Trophoblast cell (in vitro differentiated cells and primary cell): Measurements from ENCODE around the gene PTH1R.
A peak's percentile ranks its signal among the peaks of the same experiment; 100 is the strongest.

Experiments
- DNase-seq, 2 donors: peaks; one replicate each; pipeline ENCODE4 v3.0.0-alpha.2; 2016
- H2AFZ ChIP-seq: 2 replicates; pipeline ENCODE4 v1.6.1; 2013; ENCODE audit warnings: low read length, moderate library complexity, mild to moderate bottlenecking; ENCODE audit not compliant: insufficient read depth, poor library complexity
- H2AK5ac ChIP-seq: 2 replicates; pipeline ENCODE4 v1.6.1; 2013; ENCODE audit warnings: mild to moderate bottlenecking, low read length
- H2BK120ac ChIP-seq: 2 replicates; pipeline ENCODE4 v1.6.1; 2013; ENCODE audit warnings: low read length, mild to moderate bottlenecking, moderate library complexity; ENCODE audit not compliant: insufficient read depth, poor library complexity
- H2BK12ac ChIP-seq: 2 replicates; pipeline ENCODE4 v1.6.1; 2013; ENCODE audit warnings: mild to moderate bottlenecking, low read length, moderate library complexity
- H2BK5ac ChIP-seq: 2 replicates; pipeline ENCODE4 v1.6.1; 2013; ENCODE audit warnings: low read length, low read depth, moderate library complexity, mild to moderate bottlenecking; ENCODE audit not compliant: poor library complexity
- H3K14ac ChIP-seq: 2 replicates; pipeline ENCODE4 v1.6.1; 2013; ENCODE audit warnings: mild to moderate bottlenecking, low read length
- H3K18ac ChIP-seq: 2 replicates; pipeline ENCODE4 v1.6.1; 2013; ENCODE audit warnings: mild to moderate bottlenecking, low read length
- H3K23ac ChIP-seq: 2 replicates; pipeline ENCODE4 v1.6.1; 2013; ENCODE audit warnings: low read length
- H3K27ac ChIP-seq: 2 replicates; pipeline ENCODE4 v1.5.1; 2013; ENCODE audit warnings: low read depth, mild to moderate bottlenecking, inconsistent platforms, low read length, moderate library complexity
- H3K27me3 ChIP-seq: 2 replicates; pipeline ENCODE4 v1.6.1; 2013; ENCODE audit warnings: inconsistent platforms, mild to moderate bottlenecking, low read length, moderate library complexity; ENCODE audit not compliant: insufficient read depth
- H3K36me3 ChIP-seq, 2 experiments: 1 replicate in 1 of 2; 2 replicates in 1 of 2; pipeline ENCODE4 v1.6.1; 2013; ENCODE audit warnings: low read length in 2 of 2, mild to moderate bottlenecking in 2 of 2, moderate library complexity in 1 of 2; ENCODE audit not compliant: insufficient read depth in 2 of 2, control insufficient read depth in 1 of 2
- H3K4ac ChIP-seq: 2 replicates; pipeline ENCODE4 v1.6.1; 2013; ENCODE audit warnings: low read depth, mild to moderate bottlenecking, low read length, moderate library complexity
- H3K4me1 ChIP-seq, 2 experiments: 1 replicate in 1 of 2; 2 replicates in 1 of 2; pipeline ENCODE4 v1.6.1; 2013; ENCODE audit warnings: low read length in 2 of 2, mild to moderate bottlenecking in 2 of 2, moderate library complexity in 1 of 2; ENCODE audit not compliant: insufficient read depth in 2 of 2, control insufficient read depth in 1 of 2
- H3K4me2 ChIP-seq: 2 replicates; pipeline ENCODE4 v1.6.1; 2013; ENCODE audit warnings: inconsistent platforms, mild to moderate bottlenecking, low read length, moderate library complexity
- H3K4me3 ChIP-seq: 2 replicates; pipeline ENCODE4 v1.5.1; 2013; ENCODE audit warnings: mild to moderate bottlenecking, low read depth, low read length, inconsistent platforms
- H3K79me1 ChIP-seq: one replicate; pipeline ENCODE4 v1.6.1; 2013; ENCODE audit warnings: low read length
- H3K79me2 ChIP-seq: 2 replicates; pipeline ENCODE4 v1.6.1; 2013; ENCODE audit warnings: low read length, mild to moderate bottlenecking; ENCODE audit not compliant: control insufficient read depth, insufficient read depth, poor library complexity
- H3K9ac ChIP-seq: 2 replicates; pipeline ENCODE4 v1.6.1; 2013; ENCODE audit warnings: mild to moderate bottlenecking, low read length
- H3K9me3 ChIP-seq: 2 replicates; pipeline ENCODE4 v1.6.1; 2013; ENCODE audit warnings: low read depth, mild to moderate bottlenecking, control low read depth, inconsistent platforms, low read length; ENCODE audit not compliant: insufficient read depth
- H4K12ac ChIP-seq: 2 replicates; pipeline ENCODE4 v1.6.1; 2013; ENCODE audit warnings: low read depth, mild to moderate bottlenecking, low read length, moderate library complexity
- H4K8ac ChIP-seq: 2 replicates; pipeline ENCODE4 v1.6.1; 2013; ENCODE audit warnings: low read depth, mild to moderate bottlenecking, low read length, moderate library complexity
- H4K91ac ChIP-seq: one replicate; pipeline ENCODE4 v1.6.1; 2013; ENCODE audit warnings: low read depth, mild to moderate bottlenecking, low read length, moderate library complexity
- WGBS: extraction: QIAGEN DNeasy Blood & Tissue Kit; methylation state at CpG from one replicate; pipeline ENCODE4 v1.1.7; 2013; ENCODE audit warnings: missing lambda C conversion rate; ENCODE audit not compliant: insufficient read length, insufficient coverage; ENCODE audit errors: extremely low coverage; 5-methylcytosine and 5-hydroxymethylcytosine counted together

The PTH1R gene

DNA sequence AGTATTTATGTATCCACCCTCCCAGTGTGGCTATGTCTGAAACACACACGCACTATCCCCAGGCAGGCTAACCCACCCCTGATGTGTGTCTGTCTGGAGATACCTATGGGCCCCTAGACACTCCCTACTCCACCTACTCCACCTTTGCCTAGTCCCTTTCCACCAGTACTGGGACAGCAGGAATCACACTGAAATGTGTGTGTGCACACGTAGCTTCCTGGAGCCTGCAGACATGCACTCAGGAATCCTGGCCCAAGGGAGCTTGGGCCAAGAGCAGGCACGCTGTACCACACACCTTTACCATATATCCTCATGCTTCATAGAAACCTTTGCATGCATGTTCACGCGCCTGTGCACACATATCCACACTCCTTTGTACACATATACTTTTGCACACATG is 6.9 kb upstream of the PTH1R start:
- H4K8ac ChIP-seq, result no peak overlapping the region
- H3K23ac ChIP-seq, result no peak overlapping the region
- peaks cover 5 to 6% of the 10 kb centered on the region in 2 experiments for H3K4me1 ChIP-seq
- no peak overlapping the region for H3K4me2 ChIP-seq
- H4K12ac ChIP-seq, result no peak overlapping the region
- no peak overlapping the region for H2AFZ ChIP-seq
- H2AK5ac ChIP-seq, result no peak overlapping the region
- no peaks in the 10 kb centered on the region for H3K79me1 ChIP-seq
- no peak overlapping the region for H2BK12ac ChIP-seq
- no peak overlapping the region for H4K91ac ChIP-seq
- no peaks in the 10 kb centered on the region for H3K27me3 ChIP-seq
- H3K27ac ChIP-seq, result no peak overlapping the region
- H3K9ac ChIP-seq, result no peak overlapping the region
- no peaks in the 10 kb centered on the region for H3K36me3 ChIP-seq
- no peak overlapping the region for H3K14ac ChIP-seq
- no peak overlapping the region for H2BK5ac ChIP-seq
- H2BK120ac ChIP-seq, result no peak overlapping the region
- WGBS, result no CpG with 5 or more reads among the region's 5 CpGs
- H3K18ac ChIP-seq, result no peak overlapping the region
- no peak overlapping the region for H3K4ac ChIP-seq
- peak; percentile 53 to 64 for DNase-seq
- no peak overlapping the region for H3K4me3 ChIP-seq
- H3K9me3 ChIP-seq, result peaks cover 4% of the 10 kb centered on the region
- no peaks in the 10 kb centered on the region for H3K79me2 ChIP-seq

- H3K4me3 ChIP-seq, result no peak overlapping the region
- H3K27ac ChIP-seq, result no peak overlapping the region
- H3K4me1 ChIP-seq, result peaks cover 10 to 12% of the 10 kb centered on the region in 2 experiments
- H3K23ac ChIP-seq, result no peak overlapping the region
- WGBS, result no CpG with 5 or more reads among the region's 10 CpGs
- H3K9me3 ChIP-seq, result peaks cover 4% of the 10 kb centered on the region
- no peak overlapping the region for H3K14ac ChIP-seq
- no peaks in the 10 kb centered on the region for H3K36me3 ChIP-seq
- H4K12ac ChIP-seq, result no peak overlapping the region
- no peak overlapping the region for H2BK5ac ChIP-seq
- H3K4ac ChIP-seq, result no peak overlapping the region
- H3K27me3 ChIP-seq, result no peaks in the 10 kb centered on the region
- H3K79me1 ChIP-seq, result no peaks in the 10 kb centered on the region
- H3K4me2 ChIP-seq, result no peak overlapping the region
- H3K9ac ChIP-seq, result no peak overlapping the region
- H3K18ac ChIP-seq, result no peak overlapping the region
- no peak overlapping the region for H4K8ac ChIP-seq
- no peak overlapping the region for H2BK12ac ChIP-seq
- no peak for DNase-seq
- H2AFZ ChIP-seq, result no peak overlapping the region
- no peak overlapping the region for H2BK120ac ChIP-seq
- H4K91ac ChIP-seq, result no peak overlapping the region
- no peaks in the 10 kb centered on the region for H3K79me2 ChIP-seq
- no peak overlapping the region for H2AK5ac ChIP-seq
These were observed 6.3 kb upstream of the PTH1R start for GRCh38 chr3:46871222-46871621.

GRCh38 chr3:46873521-46873920 is 4.0 kb upstream of the PTH1R start:
- H2BK120ac ChIP-seq, result no peak overlapping the region
- no peak overlapping the region for H3K4ac ChIP-seq
- no peaks in the 10 kb centered on the region for H3K79me2 ChIP-seq
- WGBS, result no CpG with 5 or more reads among the region's 5 CpGs
- H3K18ac ChIP-seq, result no peak overlapping the region
- H2AFZ ChIP-seq, result no peak overlapping the region
- no peak overlapping the region for H4K12ac ChIP-seq
- peaks cover 31 to 35% of the 10 kb centered on the region in 2 experiments for H3K4me1 ChIP-seq
- H3K36me3 ChIP-seq, result no peaks in the 10 kb centered on the region
- no peak overlapping the region for H4K8ac ChIP-seq
- no peaks in the 10 kb centered on the region for H3K27me3 ChIP-seq
- H2AK5ac ChIP-seq, result no peak overlapping the region
- no peak overlapping the region for H2BK5ac ChIP-seq
- peaks cover 2% of the 10 kb centered on the region for H3K9me3 ChIP-seq
- H3K4me2 ChIP-seq, result no peak overlapping the region
- no peak for DNase-seq
- no peak overlapping the region for H3K14ac ChIP-seq
- no peak overlapping the region for H4K91ac ChIP-seq
- H3K79me1 ChIP-seq, result peaks cover 6% of the 10 kb centered on the region
- no peak overlapping the region for H3K4me3 ChIP-seq
- no peak overlapping the region for H3K9ac ChIP-seq
- H2BK12ac ChIP-seq, result no peak overlapping the region
- no peak overlapping the region for H3K27ac ChIP-seq
- H3K23ac ChIP-seq, result no peak overlapping the region

DNA sequence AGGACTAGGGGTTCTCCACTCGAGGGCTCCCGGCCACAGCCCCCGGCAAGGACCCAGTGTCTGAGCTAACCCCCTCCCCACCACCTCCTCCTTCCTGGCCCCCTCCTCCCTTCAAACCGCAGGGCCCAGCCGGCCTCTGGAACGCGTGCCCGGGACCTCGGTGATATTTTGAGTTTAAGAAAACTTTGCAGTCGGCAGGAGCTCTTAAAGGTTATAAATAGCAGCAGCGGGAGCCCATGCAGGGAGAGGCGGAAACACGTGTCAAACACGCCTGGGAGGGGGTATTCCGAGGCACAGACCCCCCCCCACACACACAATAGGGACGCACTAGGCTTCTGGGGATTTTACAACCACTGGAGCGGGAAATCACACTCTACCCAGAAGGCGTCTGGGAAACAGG is 3.1 kb upstream of the PTH1R start:
- no CpG with 5 or more reads among the region's 18 CpGs for WGBS
- Histone ChIP-seq H3K79me1 (peaks cover 6% of the 10 kb centered on the region), H3K4ac (no peak overlapping the region)

More for the DNA sequence above, 3.1 kb upstream of the PTH1R start:
- Histone ChIP-seq H2BK12ac (no peak overlapping the region), H3K4me1 (peaks cover 40% of the 10 kb centered on the region in 2 experiments), H3K27ac (no peak overlapping the region), H3K9ac (no peak overlapping the region), H2AK5ac (no peak overlapping the region), H4K8ac (no peak overlapping the region), H3K14ac (no peak overlapping the region), H3K23ac (no peak overlapping the region), H3K18ac (no peak overlapping the region), H4K91ac (no peak overlapping the region), H4K12ac (no peak overlapping the region), H3K4me3 (no peak overlapping the region), H2AFZ (no peak overlapping the region), H2BK5ac (no peak overlapping the region), H3K9me3 (peaks cover 2% of the 10 kb centered on the region), H3K36me3 (no peaks in the 10 kb centered on the region), H3K79me2 (no peaks in the 10 kb centered on the region), H2BK120ac (no peak overlapping the region), H3K27me3 (no peaks in the 10 kb centered on the region), H3K4me2 (no peak overlapping the region)
- no peak for DNase-seq
